Frontal cortex (tissue), 4 donors: ENCODE data around the gene UBXN6. TPM values are rescaled to one million over a fixed set of nuclear protein-coding genes. Genes with fewer than 3 reads are reported as not detected.

Experiments
- DNase-seq, 2 donors: peaks; one replicate each; pipeline ENCODE4 v3.0.0; 2012; ENCODE audit warnings: low spot score in 2 of 2
- FAIRE-seq: peaks from 2 replicates; lab custom pipeline; 2012; peaks lifted over from hg19 to GRCh38; lab: Jason Lieb, UNC
- total RNA-seq: library from RNA; depleted of rRNA; stranded (reverse); fragments of >200 nt; gene quantifications from one replicate; pipeline ENCODE4 v1.2.3, GENCODE V29; 2014
- donor health status: control.
- donor health status: control.
- donor health status: control.

The UBXN6 gene
- total RNA-seq, 1 donor from 2014 or later, result 91.3 TPM

GRCh38 chr19:4416268-4416667, 41.3 kb downstream of the UBXN6 start:
- FAIRE-seq (no peak), DNase-seq (no peak)

GRCh38 chr19:4415352-4415751, 42.2 kb downstream of the UBXN6 start:
- no peak for FAIRE-seq

GRCh38 chr19:4414800-4415321, 42.7 kb downstream of the UBXN6 start:
- DNase-seq (no peak), FAIRE-seq (no peak)

More at GRCh38 chr19:4415352-4415751, 42.2 kb downstream of the UBXN6 start:
- DNase-seq, result no peak

GRCh38 chr19:4414144-4414799, 43.3 kb downstream of the UBXN6 start:
- no peak for FAIRE-seq

GRCh38 chr19:4413588-4413987, 44.0 kb downstream of the UBXN6 start:
- FAIRE-seq (no peak), DNase-seq (no peak)

More at GRCh38 chr19:4414144-4414799, 43.3 kb downstream of the UBXN6 start:
- DNase-seq, result no peak

GRCh38 chr19:4409123-4409933, 48.3 kb downstream of the UBXN6 start:
- FAIRE-seq, result no peak
- no peak for DNase-seq

- FAIRE-seq, result no peak
- DNase-seq, result no peak
Measured at GRCh38 chr19:4406626-4407025, 51.0 kb downstream of the UBXN6 start.

GRCh38 chr19:4405977-4406376, 51.6 kb downstream of the UBXN6 start:
- no peak for DNase-seq
- FAIRE-seq, result no peak

GRCh38 chr19:4403005-4403761, 54.4 kb downstream of the UBXN6 start:
- no peak for DNase-seq
- FAIRE-seq, result no peak

GRCh38 chr19:4402171-4403004, 55.2 kb downstream of the UBXN6 start, which contains the start of gene CHAF1A:
Gene CHAF1A (plus strand): TSS chr19:4402640. CDS start chr19:4402763, 123 bp downstream.
- DNase-seq (peak; percentile 100), FAIRE-seq (peak; percentile 90)

- DNase-seq (no peak), FAIRE-seq (no peak)
Measured at GRCh38 chr19:4401769-4402170, 55.8 kb downstream of the UBXN6 start.

- FAIRE-seq (no peak), DNase-seq (peak; percentile 88 to 94)
Measured at GRCh38 chr19:4400135-4400936, 57.3 kb downstream of the UBXN6 start, which contains the start of gene SH3GL1. Gene SH3GL1 (minus strand): TSS chr19:4400547. CDS start chr19:4400368, 179 bp downstream.

GRCh38 chr19:4399812-4400134, 57.8 kb downstream of the UBXN6 start:
- FAIRE-seq (no peak), DNase-seq (no peak)

- FAIRE-seq, result no peak
- no peak for DNase-seq
Measured at GRCh38 chr19:4396949-4397783, 60.4 kb downstream of the UBXN6 start.
